CD4-positive, alpha-beta T cell (primary cell): ENCODE results near the gene ZEB1. TPM values are rescaled to one million over a fixed set of nuclear protein-coding genes. Genes with fewer than 3 reads are reported as not detected.

Experiments
- ATAC-seq: fragments of 200-7000 bp; cut with Tn5 transposase; one replicate; pipeline ENCODE4 v1.10.0; 2022; ENCODE audit warnings: mild to moderate bottlenecking; ENCODE audit not compliant: poor library complexity
- CTCF ChIA-PET: fragments of 350-600 bp; sonication (Branson Sonifier 250); formaldehyde crosslinking; loops from one replicate; lab custom pipeline; 2021; ENCODE audit warnings: antibody characterized with exemption, inconsistent platforms; lab: Charles Lee
- POLR2A ChIA-PET: fragments of 350-600 bp; sonication (Branson Sonifier 250); formaldehyde crosslinking; loops from one replicate; lab custom pipeline; 2021; ENCODE audit warnings: antibody characterized with exemption, inconsistent platforms; lab: Charles Lee
- DNase-seq, 14 experiments: peaks; one replicate each; pipeline ENCODE4 v3.0.0-alpha.2; 2013 to 2020; ENCODE audit warnings: mixed read lengths in 2 of 14
- H3K27ac ChIP-seq, 2 donors: one replicate each; pipeline versions ENCODE4 v1.5.1 to v1.7.0; 2013; ENCODE audit warnings: low read length in 2 of 2, low read depth in 1 of 2, mild to moderate bottlenecking in 1 of 2
- H3K27me3 ChIP-seq, 2 experiments: 1 replicate in 1 of 2; 2 replicates in 1 of 2; pipeline versions ENCODE4 v1.6.1 to v1.7.0; 2013; ENCODE audit warnings: low read length in 2 of 2, control low read depth in 1 of 2, mild to moderate bottlenecking in 1 of 2, moderate library complexity in 1 of 2; ENCODE audit not compliant: insufficient read depth in 2 of 2, control insufficient read depth in 1 of 2
- H3K36me3 ChIP-seq: one replicate; pipeline ENCODE4 v1.6.1; 2013; ENCODE audit warnings: low read length, control low read depth; ENCODE audit not compliant: insufficient read depth
- H3K4me1 ChIP-seq: one replicate; pipeline ENCODE4 v1.6.1; 2013; ENCODE audit warnings: low read length, control low read depth; ENCODE audit not compliant: insufficient read depth
- H3K4me3 ChIP-seq: one replicate; pipeline ENCODE4 v1.5.1; 2013; ENCODE audit warnings: mild to moderate bottlenecking, low read length, moderate library complexity
- H3K9me3 ChIP-seq, 2 experiments: 1 replicate in 1 of 2; 2 replicates in 1 of 2; pipeline versions ENCODE4 v1.6.1 to v1.7.0; 2013; ENCODE audit warnings: low read length in 2 of 2, mild to moderate bottlenecking in 2 of 2, control low read depth in 1 of 2, moderate library complexity in 1 of 2; ENCODE audit not compliant: control insufficient read depth in 1 of 2, insufficient read depth in 1 of 2
- H3K27ac Mint-ChIP-seq: one replicate; pipeline ENCODE4 v1.8.0; 2020; ENCODE audit warnings: mixed read lengths
- H3K27me3 Mint-ChIP-seq: one replicate; pipeline ENCODE4 v1.8.0; 2021; ENCODE audit warnings: mixed read lengths
- H3K36me3 Mint-ChIP-seq: one replicate; pipeline ENCODE4 v1.8.0; 2021; ENCODE audit warnings: low read depth, mixed read lengths
- H3K4me1 Mint-ChIP-seq: one replicate; pipeline ENCODE4 v1.8.0; 2021; ENCODE audit warnings: low read depth, mixed read lengths
- H3K4me3 Mint-ChIP-seq: one replicate; pipeline ENCODE4 v1.8.0; 2020; ENCODE audit warnings: mild to moderate bottlenecking, mixed read lengths
- H3K9me3 Mint-ChIP-seq: one replicate; pipeline ENCODE4 v1.8.0; 2020; ENCODE audit warnings: mixed read lengths
- CTCF ChIP-seq: fragments of 200-600 bp; IDR thresholded peaks from one replicate; pipeline ENCODE4 v1.8.0; 2022; ENCODE audit warnings: antibody characterized with exemption, mild to moderate bottlenecking
- intact Hi-C, 2 experiments: fragments of 100-400 bp; cut with DNase I in 1 of 2; cut with micrococcal nuclease in 1 of 2; formaldehyde crosslinking; loops; one replicate each; pipeline versions ENCODE4 v1.15.1 to v1.9.0; 2023 to 2025; cut with DNase I, micrococcal nuclease
- total RNA-seq, 174 experiments: library from RNA in 2 of 174; stranded (reverse) in 2 of 174; gene quantifications; one replicate each; pipeline ENCODE4 v1.2.3 and lab custom pipeline; 2021 to 2026

The ZEB1 gene
- total RNA-seq, 2 experiments from 2014 or later, result 132 to 134 TPM

- Histone ChIP-seq H3K4me3 (no peak overlapping the region), H3K9me3 (no peaks in the 10 kb centered on the region), H3K27ac (no peak overlapping the region), H3K4me1 (peaks cover 2% of the 10 kb centered on the region), H3K27me3 (no peaks in the 10 kb centered on the region), H3K36me3 (no peaks in the 10 kb centered on the region)
- Mint-ChIP-seq H3K36me3 (no peaks in the 10 kb centered on the region), H3K9me3 (no peaks in the 10 kb centered on the region), H3K27me3 (no peaks in the 10 kb centered on the region), H3K4me3 (no peak overlapping the region), H3K4me1 (peaks cover 53% of the 10 kb centered on the region), H3K27ac (no peak overlapping the region)
- no peak for ATAC-seq
- no peak for DNase-seq
- ChIA-PET POLR2A (no interaction called here), CTCF (no interaction called here)
- intact Hi-C loops, result loop anchor here in 1 of 2 experiments (5.0 kb wide), 1 partner anchor 39 kb away; no protein-coding TSS in a partner anchor
- no peak for TF ChIP-seq CTCF
Observed at GRCh38 chr10:31381171-31381570, 62.2 kb downstream of the ZEB1 start.

- Mint-ChIP-seq H3K4me1 (peaks cover 53% of the 10 kb centered on the region), H3K4me3 (peak overlapping the region; percentile 4), H3K36me3 (peaks cover 3% of the 10 kb centered on the region), H3K27ac (no peak overlapping the region), H3K9me3 (no peaks in the 10 kb centered on the region), H3K27me3 (no peaks in the 10 kb centered on the region)
- intact Hi-C loops, result loop anchor here in 1 of 2 experiments (5.0 kb wide), 1 partner anchor 40 kb away; no protein-coding TSS in a partner anchor
- Histone ChIP-seq H3K27me3 (no peaks in the 10 kb centered on the region), H3K4me3 (no peak overlapping the region), H3K9me3 (no peaks in the 10 kb centered on the region), H3K27ac (no peak overlapping the region), H3K4me1 (peaks cover 2% of the 10 kb centered on the region), H3K36me3 (peaks cover 3% of the 10 kb centered on the region)
- DNase-seq (no peak), ATAC-seq (peak; percentile 18)
- no peak for TF ChIP-seq CTCF
- ChIA-PET POLR2A (no interaction called here), CTCF (no interaction called here)
Observed at GRCh38 chr10:31381766-31382316, 62.8 kb downstream of the ZEB1 start.

- no peak overlapping the region for H3K27ac ChIP-seq
- H3K9me3 ChIP-seq, result no peaks in the 10 kb centered on the region
- DNase-seq (no peak), ATAC-seq (no peak)
- Mint-ChIP-seq H3K4me1 (peaks cover 54% of the 10 kb centered on the region), H3K9me3 (no peaks in the 10 kb centered on the region), H3K27ac (no peak overlapping the region), H3K36me3 (peaks cover 24% of the 10 kb centered on the region), H3K4me3 (no peak overlapping the region), H3K27me3 (no peaks in the 10 kb centered on the region)
- intact Hi-C loops, result loop anchor here in 1 of 2 experiments (5.0 kb wide), 1 partner anchor 42 kb away; no protein-coding TSS in a partner anchor
- CTCF ChIA-PET, result interaction anchor here (0.7 to 1.3 kb wide), 3 partner anchors 9 to 37 kb away, joined by 3 to 4 read pairs (median 3); no protein-coding TSS in a partner anchor
- peaks cover 2% of the 10 kb centered on the region for H3K4me1 ChIP-seq
- H3K36me3 ChIP-seq, result peaks cover 15% of the 10 kb centered on the region
- POLR2A ChIA-PET, result no interaction called here
- H3K27me3 ChIP-seq, result no peaks in the 10 kb centered on the region
- H3K4me3 ChIP-seq, result no peak overlapping the region
- TF ChIP-seq CTCF, result no peak
Observed at GRCh38 chr10:31383810-31384588, 65.0 kb downstream of the ZEB1 start.
